D721Med (cell line): ENCODE data around the gene SLX1A.
A peak's percentile ranks its signal among the peaks of the same experiment; 100 is the strongest.

Source experiments
- DNase-seq: peaks from one replicate; pipeline ENCODE4 v3.0.0; 2011; ENCODE audit warnings: low spot score; ENCODE audit not compliant: insufficient read length
- FAIRE-seq: peaks from 2 replicates; lab custom pipeline; 2011; peaks lifted over from hg19 to GRCh38; lab: Jason Lieb, UNC
- CTCF ChIP-seq: IDR thresholded peaks from 2 replicates; pipeline ENCODE4 v1.5.1; 2012; ENCODE audit warnings: mild to moderate bottlenecking, control low read depth; ENCODE audit not compliant: insufficient read depth; ENCODE audit errors: missing control alignments

SLX1A gene

DNA sequence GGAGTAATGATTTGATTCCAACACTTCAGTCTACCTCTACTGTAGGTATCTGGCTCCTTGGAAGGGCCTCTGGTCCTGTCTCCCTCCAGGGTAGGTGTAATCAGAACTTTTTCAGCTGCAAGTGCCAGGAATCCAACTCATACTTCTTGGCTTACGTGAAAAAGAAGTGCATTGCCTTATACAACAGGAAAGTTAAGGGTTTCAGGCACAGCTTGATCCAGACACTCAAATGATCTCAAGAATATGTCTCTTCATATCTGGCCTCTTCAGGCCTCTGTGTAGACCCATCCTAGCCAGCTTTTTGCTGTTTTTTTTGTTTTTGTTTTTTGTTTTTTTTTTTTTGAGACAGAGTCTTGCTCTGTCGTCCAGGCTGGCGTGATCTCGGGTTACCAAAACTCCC lies 14.5 kb upstream of the SLX1A start:
- TF ChIP-seq CTCF = no peak
- FAIRE-seq = no peak
- no peak for DNase-seq

- DNase-seq = no peak
- TF ChIP-seq CTCF = no peak
- no peak for FAIRE-seq
These were observed 13.7 kb upstream of the SLX1A start for GRCh38 chr16:30179931-30180330.

DNA sequence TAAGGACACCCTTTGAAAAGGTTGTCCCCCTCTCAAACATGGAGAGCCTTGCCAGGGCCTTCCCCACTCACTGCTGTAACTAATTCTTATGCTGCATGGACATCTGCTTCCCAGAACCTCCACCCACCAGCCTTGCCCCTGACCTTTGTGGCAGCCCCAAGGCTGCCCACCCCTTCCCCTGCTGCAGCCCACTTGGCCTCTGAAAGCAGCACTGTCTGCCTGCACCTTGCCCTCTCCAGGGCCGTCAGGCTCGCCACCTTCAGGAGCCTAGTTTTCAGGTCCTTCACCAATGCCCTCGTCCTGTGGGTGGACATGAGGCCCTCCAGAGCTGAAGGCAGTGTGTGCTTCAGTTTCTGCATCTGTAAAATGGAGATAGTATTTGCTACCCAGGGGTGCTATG lies 12.9 kb upstream of the SLX1A start:
- DNase-seq (no peak), FAIRE-seq (no peak)
- no peak for TF ChIP-seq CTCF

DNA sequence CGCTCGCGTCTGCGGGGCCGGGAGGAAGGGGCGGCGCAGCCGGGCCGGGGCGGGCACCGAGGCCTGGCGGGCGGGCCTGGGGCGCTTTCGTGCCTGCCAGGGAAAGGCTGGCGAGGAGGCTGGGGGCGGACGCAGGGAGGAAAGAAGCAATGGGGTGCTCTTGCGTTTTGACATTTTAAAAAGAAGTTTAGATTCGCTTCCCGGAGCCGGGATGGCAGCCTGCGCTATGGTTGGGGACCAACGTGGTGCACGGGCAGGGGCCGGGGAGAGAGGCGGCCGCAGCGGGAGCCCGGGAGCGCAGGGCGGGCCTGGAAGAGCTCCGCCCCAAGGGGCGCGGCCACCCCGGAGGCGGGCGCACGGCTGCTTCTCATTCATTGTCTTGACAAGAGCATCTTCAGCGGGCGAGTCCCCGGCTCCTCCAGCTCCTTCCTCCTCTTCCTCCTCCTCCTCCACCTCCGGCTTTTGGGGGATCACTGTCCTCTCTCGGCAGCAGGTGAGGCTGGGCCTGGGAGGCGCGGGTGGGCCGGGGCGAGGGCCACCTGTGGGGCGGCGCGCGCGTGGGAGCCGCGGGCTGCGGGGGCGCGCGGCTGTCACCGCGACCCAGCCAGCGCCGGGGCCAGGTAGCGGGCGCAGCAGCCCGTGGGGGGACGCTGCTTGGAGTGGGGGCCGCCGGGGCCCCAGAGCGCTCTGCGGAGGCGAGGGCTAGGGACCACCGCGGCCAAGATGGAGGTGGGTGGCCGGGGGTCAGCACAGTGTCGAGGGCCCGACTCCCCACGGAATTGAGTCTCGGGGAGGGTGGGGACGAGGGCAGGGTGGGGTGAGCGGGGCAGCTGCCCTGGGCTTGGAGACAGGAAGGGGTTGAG lies 10.2 kb upstream of the SLX1A start, which contains the start of gene CORO1A:
Gene CORO1A, plus strand, starts transcription at position 370 of the 863 bp plus-strand sequence. CDS start 1,608 bp downstream, outside the sequence.
- TF ChIP-seq CTCF = no peak
- DNase-seq = peak; percentile 86
- FAIRE-seq = no peak

- no peak for FAIRE-seq
- no peak for TF ChIP-seq CTCF
These were observed 9.4 kb upstream of the SLX1A start for GRCh38 chr16:30184096-30184890.

DNA sequence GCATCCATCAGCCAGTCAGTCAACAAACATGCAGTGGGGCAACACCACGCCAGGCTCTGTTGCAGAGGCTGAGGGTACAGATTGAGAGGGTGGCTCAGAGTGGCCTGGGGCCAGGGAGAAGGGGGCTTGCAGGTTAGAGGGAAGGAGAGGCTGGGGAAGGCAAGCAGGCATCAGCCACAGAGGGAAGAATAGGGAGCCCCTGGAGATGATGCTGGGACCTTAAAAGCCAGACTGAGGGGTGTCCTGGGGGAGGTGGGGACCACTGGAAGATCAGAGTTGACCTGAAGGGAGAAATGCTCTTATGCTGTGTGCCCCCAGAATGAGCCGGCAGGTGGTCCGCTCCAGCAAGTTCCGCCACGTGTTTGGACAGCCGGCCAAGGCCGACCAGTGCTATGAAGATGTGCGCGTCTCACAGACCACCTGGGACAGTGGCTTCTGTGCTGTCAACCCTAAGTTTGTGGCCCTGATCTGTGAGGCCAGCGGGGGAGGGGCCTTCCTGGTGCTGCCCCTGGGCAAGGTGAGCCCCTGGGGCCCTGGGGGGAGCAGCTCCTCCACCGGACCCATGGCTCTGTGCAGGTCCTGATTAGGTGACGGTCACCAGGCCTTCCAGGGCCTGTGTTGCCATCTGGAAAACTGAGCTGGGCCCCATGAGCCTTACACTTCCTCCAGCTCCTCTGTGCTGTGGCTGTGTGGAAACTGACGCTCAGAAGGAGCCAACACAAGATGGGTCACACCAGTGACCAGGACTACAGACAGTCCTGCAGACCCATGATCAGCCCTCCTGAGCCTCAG lies 8.6 kb upstream of the SLX1A start:
- no peak for DNase-seq
- FAIRE-seq = no peak
- no peak for TF ChIP-seq CTCF

More at GRCh38 chr16:30184096-30184890, 9.4 kb upstream of the SLX1A start:
- no peak for DNase-seq
